GM10847 (cell line): Measurements from ENCODE around the gene NAA50.

Experiments used
- POLR2A ChIP-seq: IDR thresholded peaks from 2 replicates; pipeline ENCODE4 v1.6.1; 2011; ENCODE audit not compliant: insufficient read length; ENCODE audit errors: extremely low read depth

Gene NAA50

DNA sequence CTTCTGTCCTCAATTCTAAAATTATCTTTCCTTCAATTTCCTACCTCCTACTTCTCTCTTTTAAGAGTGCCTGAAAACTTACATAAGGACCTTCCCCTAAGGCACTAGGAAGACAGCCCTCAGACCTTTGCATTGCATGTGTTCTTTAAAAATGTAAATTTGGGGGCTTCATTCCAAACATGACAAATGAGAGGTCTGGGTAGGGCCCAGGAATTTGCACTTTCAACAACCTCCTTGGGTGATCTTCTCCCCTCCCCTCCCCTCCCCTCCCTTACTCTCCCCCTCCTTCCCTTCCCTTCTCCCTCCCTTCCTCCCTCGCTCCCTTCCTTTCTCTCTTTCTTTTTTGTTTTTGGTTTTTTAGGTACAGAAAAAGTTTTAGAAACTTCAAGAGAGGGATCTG lies 68.3 kb downstream of the NAA50 start:
- no peak for TF ChIP-seq POLR2A

GRCh38 chr3:113676261-113676660 lies 69.8 kb downstream of the NAA50 start:
- no peak for TF ChIP-seq POLR2A

DNA sequence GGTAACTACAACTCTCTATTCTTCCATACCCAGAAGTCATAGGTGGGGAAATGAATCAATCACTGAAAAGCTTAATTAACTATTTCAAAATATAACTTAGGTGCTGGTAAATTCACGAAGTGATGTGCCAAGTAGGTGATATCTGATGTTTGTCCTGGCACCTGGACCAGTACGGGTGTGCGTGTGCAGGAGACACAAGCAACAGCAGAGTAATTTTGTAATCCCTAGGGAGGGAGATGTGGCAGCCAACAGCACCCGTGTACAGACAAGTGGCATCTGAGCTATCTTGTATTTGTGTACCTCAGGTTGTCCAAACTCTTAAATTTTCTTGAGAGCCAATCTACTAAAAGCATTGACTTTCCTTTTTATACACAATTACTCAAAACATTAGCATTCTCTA lies 72.5 kb downstream of the NAA50 start:
- TF ChIP-seq POLR2A = no peak

GRCh38 chr3:113668015-113668414 lies 78.0 kb downstream of the NAA50 start:
- TF ChIP-seq POLR2A = no peak
